K562 (cell line): ENCODE data around the gene IFT52. TPM values are rescaled to one million over a fixed set of nuclear protein-coding genes. Genes with fewer than 3 reads are reported as not detected.

Source experiments
- BDP1 ChIP-seq: IDR thresholded peaks from 3 replicates; pipeline ENCODE4 v1.6.1; 2011; ENCODE audit not compliant: insufficient read length, insufficient read depth
- DNMT1 ChIP-seq: fragments of 450-650 bp; IDR thresholded peaks from 2 replicates; pipeline ENCODE4 v1.6.1; 2016; ENCODE audit warnings: antibody characterized with exemption, mild to moderate bottlenecking
- ELF1 ChIP-seq: fragments of 200-800 bp; sonication (Bioruptor generic); IDR thresholded peaks from 2 replicates; pipeline ENCODE4 v1.6.1; 2016; ENCODE audit warnings: missing genetic modification characterization, missing compliant biosample characterization
- EWSR1 ChIP-seq: fragments of 450-650 bp; IDR thresholded peaks from 2 replicates; pipeline ENCODE4 v1.6.1; 2018; ENCODE audit warnings: borderline replicate concordance, mild to moderate bottlenecking, low read depth, moderate library complexity; ENCODE audit not compliant: partially characterized antibody
- HNRNPL ChIP-seq: fragments of 200-400 bp; formaldehyde crosslinking; IDR thresholded peaks from 2 replicates; pipeline ENCODE4 v1.6.1; 2017; ENCODE audit warnings: low read depth, mild to moderate bottlenecking, low read length
- PPARD ChIP-seq: fragments of 250-450 bp; sonication (Bioruptor Pico); IDR thresholded peaks from 2 replicates; pipeline ENCODE4 v1.8.0; 2022; ENCODE audit warnings: inconsistent platforms, mild to moderate bottlenecking, moderate library complexity
- PYGO2 ChIP-seq: fragments of 450-650 bp; IDR thresholded peaks from 2 replicates; pipeline ENCODE4 v1.6.1; 2016; ENCODE audit warnings: mild to moderate bottlenecking, missing genetic modification characterization, moderate library complexity, missing compliant biosample characterization
- SOX6 ChIP-seq: fragments of 450-650 bp; IDR thresholded peaks from 2 replicates; pipeline ENCODE4 v1.6.1; 2014; ENCODE audit warnings: mild to moderate bottlenecking
- STAT5A ChIP-seq: IDR thresholded peaks from 2 replicates; pipeline ENCODE4 v1.6.1; 2012; ENCODE audit warnings: low read length, inconsistent platforms, borderline replicate concordance
- TAF1 ChIP-seq: IDR thresholded peaks from 2 replicates; pipeline ENCODE4 v1.6.1; 2011; ENCODE audit warnings: mild to moderate bottlenecking, low read length, moderate library complexity; ENCODE audit not compliant: insufficient read depth, control insufficient read depth, severe bottlenecking; ENCODE audit errors: extremely low read depth
- TCF3 ChIP-seq: sonication (generic); formaldehyde crosslinking; IDR thresholded peaks from 2 replicates; pipeline ENCODE4 v1.4.0; 2020; ENCODE audit warnings: mild to moderate bottlenecking, missing genetic modification reagents
- THRAP3 ChIP-seq: fragments of 450-650 bp; IDR thresholded peaks from 2 replicates; pipeline ENCODE4 v1.6.1; 2016; ENCODE audit warnings: mild to moderate bottlenecking, inconsistent platforms, borderline replicate concordance
- TRIM24 ChIP-seq, 2 experiments: fragments of 450-650 bp; IDR thresholded peaks; 2 replicates each; pipeline ENCODE4 v1.6.1; 2016
- ZEB2 ChIP-seq: fragments of 450-650 bp; IDR thresholded peaks from 2 replicates; pipeline ENCODE4 v1.6.1; 2016
- ZNF143 ChIP-seq: sonication (generic); formaldehyde crosslinking; IDR thresholded peaks from 2 replicates; pipeline ENCODE4 v1.9.0; 2022; ENCODE audit warnings: mild to moderate bottlenecking, missing genetic modification reagents
- ZNF717 ChIP-seq: fragments of 250-450 bp; sonication (Bioruptor Pico); IDR thresholded peaks from 2 replicates; pipeline ENCODE4 v1.5.0; 2021
- polyA plus RNA-seq, 8 experiments: library from polyadenylated mRNA; depleted of rRNA in 4 of 8; stranded (reverse) in 5 of 8; unstranded in 3 of 8; fragments of >200 nt; fragmentation: Nextera tagmentation in 2 of 8; fragmentation: Illumina TruSeq in 1 of 8; extraction: Ambion mirVana in 2 of 8; extraction: Trizol in 1 of 8; gene quantifications; 2 replicates each; pipeline versions ENCODE4 v1.2.1 to v1.2.3, GENCODE V29; 2011 to 2014; ENCODE audit warnings: inconsistent platforms in 1 of 8, missing spikeins in 1 of 8
- total RNA-seq, 7 experiments: library from RNA; depleted of rRNA in 6 of 7; stranded (reverse); fragments of >200 nt in 6 of 7; fragmentation: Illumina TruSeq in 2 of 7; extraction: Trizol in 2 of 7; gene quantifications; 2 replicates each; pipeline versions ENCODE4 v1.2.1 to v1.2.3, GENCODE V29; 2011 to 2021; ENCODE audit warnings: low replicate concordance in 1 of 7
- TF ChIP-seq, protein P1 (sequence below): fragments of 250-450 bp; sonication (Bioruptor Pico); IDR thresholded peaks from 2 replicates; pipeline ENCODE4 v1.5.0; 2021; ENCODE audit warnings: mild to moderate bottlenecking, borderline replicate concordance
- TF ChIP-seq, protein P2 (sequence below): sonication (generic); formaldehyde crosslinking; IDR thresholded peaks from 2 replicates; pipeline ENCODE4 v1.8.0; 2022; ENCODE audit warnings: mild to moderate bottlenecking, missing genetic modification reagents
- TF ChIP-seq, protein P3 (sequence below): fragments of 450-650 bp; IDR thresholded peaks from 2 replicates; pipeline ENCODE4 v1.6.1; 2018; ENCODE audit warnings: mild to moderate bottlenecking, low read depth; ENCODE audit not compliant: partially characterized antibody
- TF ChIP-seq, protein P4 (sequence below): fragments of 250-450 bp; sonication (Bioruptor Pico); IDR thresholded peaks from 2 replicates; pipeline ENCODE4 v1.9.0; 2021; ENCODE audit warnings: mild to moderate bottlenecking
- TF ChIP-seq, protein P5 (sequence below): fragments of 250-450 bp; sonication (Bioruptor Pico); IDR thresholded peaks from 2 replicates; pipeline ENCODE4 v1.8.0; 2021; ENCODE audit warnings: mild to moderate bottlenecking, moderate library complexity
- TF ChIP-seq, protein P6 (sequence below): fragments of 450-650 bp; formaldehyde crosslinking; IDR thresholded peaks from 2 replicates; pipeline ENCODE4 v1.4.0; 2022; ENCODE audit warnings: mild to moderate bottlenecking, moderate library complexity

The IFT52 gene
- total and polyA plus RNA-seq, 9 of the 15 experiments (the other 6 are each of a cell fraction or from before 2014, with no cell fraction given) = 11.0 to 31.4 (median 20.4) TPM

DNA sequence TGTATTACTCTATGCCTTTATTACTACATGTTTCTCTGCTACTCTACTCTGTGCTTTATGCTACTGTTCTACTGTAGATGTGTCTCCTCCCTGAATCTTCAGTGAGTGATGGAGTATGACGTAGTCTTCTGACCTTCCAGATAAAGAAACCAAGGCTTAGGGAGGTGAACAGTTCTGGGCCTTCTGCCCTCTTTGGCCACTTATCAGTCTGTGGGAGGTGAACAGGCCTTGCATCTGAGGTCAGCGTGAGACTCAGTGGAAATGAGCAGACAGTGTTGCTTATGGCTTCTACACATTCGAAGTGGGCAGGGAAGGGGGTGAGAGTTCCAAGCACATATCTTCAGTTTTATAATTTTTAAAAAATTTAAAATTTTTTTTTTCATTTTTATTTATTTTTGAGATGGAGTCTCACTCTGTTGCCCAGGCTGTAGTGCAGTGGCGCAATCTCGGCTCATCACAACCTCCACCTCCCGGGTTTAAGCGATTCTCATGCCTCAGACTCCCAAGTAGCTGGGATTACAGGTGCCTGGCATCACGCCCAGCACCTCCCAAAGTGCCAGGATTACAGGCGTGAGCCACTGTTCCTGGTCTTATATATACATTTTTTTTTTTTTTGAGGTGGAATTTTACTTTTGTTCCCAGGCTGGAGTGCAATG is 100.3 kb downstream of the IFT52 start (continued):
- TF ChIP-seq, protein P1, sequence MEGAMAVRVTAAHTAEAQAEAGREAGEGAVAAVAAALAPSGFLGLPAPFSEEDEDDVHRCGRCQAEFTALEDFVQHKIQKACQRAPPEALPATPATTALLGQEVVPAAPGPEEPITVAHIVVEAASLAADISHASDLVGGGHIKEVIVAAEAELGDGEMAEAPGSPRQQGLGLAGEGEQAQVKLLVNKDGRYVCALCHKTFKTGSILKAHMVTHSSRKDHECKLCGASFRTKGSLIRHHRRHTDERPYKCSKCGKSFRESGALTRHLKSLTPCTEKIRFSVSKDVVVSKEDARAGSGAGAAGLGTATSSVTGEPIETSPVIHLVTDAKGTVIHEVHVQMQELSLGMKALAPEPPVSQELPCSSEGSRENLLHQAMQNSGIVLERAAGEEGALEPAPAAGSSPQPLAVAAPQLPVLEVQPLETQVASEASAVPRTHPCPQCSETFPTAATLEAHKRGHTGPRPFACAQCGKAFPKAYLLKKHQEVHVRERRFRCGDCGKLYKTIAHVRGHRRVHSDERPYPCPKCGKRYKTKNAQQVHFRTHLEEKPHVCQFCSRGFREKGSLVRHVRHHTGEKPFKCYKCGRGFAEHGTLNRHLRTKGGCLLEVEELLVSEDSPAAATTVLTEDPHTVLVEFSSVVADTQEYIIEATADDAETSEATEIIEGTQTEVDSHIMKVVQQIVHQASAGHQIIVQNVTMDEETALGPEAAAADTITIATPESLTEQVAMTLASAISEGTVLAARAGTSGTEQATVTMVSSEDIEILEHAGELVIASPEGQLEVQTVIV (CRISPR knock-in tag) = no peak
- TF ChIP-seq DNMT1 (no peak), PPARD (CRISPR knock-in tag) (no peak), STAT5A (peak; percentile 88), TCF3 (peak; percentile 99), HNRNPL (no peak), PYGO2 (tag) (no peak), ZEB2 (peak; percentile 86; the same call in 1 of the 2 replicates), ZNF143 (CRISPR knock-in tag) (no peak), TRIM24 (IDR thresholded peaks at IDR 0.05) (peak; percentile 74 to 88), ELF1 (tag) (no peak), ZNF717 (CRISPR knock-in tag) (no peak), BDP1 (no peak), THRAP3 (no peak), EWSR1 (no peak), TAF1 (no peak), SOX6 (peak; percentile 82)
- TF ChIP-seq, protein P2, sequence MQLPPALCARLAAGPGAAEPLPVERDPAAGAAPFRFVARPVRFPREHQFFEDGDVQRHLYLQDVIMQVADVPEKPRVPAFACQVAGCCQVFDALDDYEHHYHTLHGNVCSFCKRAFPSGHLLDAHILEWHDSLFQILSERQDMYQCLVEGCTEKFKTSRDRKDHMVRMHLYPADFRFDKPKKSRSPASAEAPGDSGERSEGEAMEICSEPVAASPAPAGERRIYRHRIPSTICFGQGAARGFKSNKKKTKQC = no peak
- TF ChIP-seq, protein P3, sequence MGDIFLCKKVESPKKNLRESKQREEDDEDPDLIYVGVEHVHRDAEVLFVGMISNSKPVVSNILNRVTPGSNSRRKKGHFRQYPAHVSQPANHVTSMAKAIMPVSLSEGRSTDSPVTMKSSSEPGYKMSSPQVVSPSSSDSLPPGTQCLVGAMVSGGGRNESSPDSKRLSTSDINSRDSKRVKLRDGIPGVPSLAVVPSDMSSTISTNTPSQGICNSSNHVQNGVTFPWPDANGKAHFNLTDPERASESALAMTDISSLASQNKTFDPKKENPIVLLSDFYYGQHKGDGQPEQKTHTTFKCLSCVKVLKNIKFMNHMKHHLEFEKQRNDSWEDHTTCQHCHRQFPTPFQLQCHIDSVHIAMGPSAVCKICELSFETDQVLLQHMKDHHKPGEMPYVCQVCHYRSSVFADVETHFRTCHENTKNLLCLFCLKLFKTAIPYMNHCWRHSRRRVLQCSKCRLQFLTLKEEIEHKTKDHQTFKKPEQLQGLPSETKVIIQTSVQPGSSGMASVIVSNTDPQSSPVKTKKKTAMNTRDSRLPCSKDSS = no peak
- TF ChIP-seq, protein P4, sequence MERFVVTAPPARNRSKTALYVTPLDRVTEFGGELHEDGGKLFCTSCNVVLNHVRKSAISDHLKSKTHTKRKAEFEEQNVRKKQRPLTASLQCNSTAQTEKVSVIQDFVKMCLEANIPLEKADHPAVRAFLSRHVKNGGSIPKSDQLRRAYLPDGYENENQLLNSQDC = no peak
- TF ChIP-seq, protein P5, sequence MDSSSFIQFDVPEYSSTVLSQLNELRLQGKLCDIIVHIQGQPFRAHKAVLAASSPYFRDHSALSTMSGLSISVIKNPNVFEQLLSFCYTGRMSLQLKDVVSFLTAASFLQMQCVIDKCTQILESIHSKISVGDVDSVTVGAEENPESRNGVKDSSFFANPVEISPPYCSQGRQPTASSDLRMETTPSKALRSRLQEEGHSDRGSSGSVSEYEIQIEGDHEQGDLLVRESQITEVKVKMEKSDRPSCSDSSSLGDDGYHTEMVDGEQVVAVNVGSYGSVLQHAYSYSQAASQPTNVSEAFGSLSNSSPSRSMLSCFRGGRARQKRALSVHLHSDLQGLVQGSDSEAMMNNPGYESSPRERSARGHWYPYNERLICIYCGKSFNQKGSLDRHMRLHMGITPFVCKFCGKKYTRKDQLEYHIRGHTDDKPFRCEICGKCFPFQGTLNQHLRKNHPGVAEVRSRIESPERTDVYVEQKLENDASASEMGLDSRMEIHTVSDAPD = no peak
- TF ChIP-seq, protein P6, sequence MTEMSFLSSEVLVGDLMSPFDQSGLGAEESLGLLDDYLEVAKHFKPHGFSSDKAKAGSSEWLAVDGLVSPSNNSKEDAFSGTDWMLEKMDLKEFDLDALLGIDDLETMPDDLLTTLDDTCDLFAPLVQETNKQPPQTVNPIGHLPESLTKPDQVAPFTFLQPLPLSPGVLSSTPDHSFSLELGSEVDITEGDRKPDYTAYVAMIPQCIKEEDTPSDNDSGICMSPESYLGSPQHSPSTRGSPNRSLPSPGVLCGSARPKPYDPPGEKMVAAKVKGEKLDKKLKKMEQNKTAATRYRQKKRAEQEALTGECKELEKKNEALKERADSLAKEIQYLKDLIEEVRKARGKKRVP (CRISPR knock-in tag) = no peak
